ENCODE results near the gene GOLPH3.
A peak's percentile ranks its signal among the peaks of the same experiment; 100 is the strongest.
"Not testable (repeated sequence)": the region's sequence is repeated elsewhere in the genome, so short reads cannot be mapped to it uniquely, and the experiment has no call there.

Gene GOLPH3

DNA sequence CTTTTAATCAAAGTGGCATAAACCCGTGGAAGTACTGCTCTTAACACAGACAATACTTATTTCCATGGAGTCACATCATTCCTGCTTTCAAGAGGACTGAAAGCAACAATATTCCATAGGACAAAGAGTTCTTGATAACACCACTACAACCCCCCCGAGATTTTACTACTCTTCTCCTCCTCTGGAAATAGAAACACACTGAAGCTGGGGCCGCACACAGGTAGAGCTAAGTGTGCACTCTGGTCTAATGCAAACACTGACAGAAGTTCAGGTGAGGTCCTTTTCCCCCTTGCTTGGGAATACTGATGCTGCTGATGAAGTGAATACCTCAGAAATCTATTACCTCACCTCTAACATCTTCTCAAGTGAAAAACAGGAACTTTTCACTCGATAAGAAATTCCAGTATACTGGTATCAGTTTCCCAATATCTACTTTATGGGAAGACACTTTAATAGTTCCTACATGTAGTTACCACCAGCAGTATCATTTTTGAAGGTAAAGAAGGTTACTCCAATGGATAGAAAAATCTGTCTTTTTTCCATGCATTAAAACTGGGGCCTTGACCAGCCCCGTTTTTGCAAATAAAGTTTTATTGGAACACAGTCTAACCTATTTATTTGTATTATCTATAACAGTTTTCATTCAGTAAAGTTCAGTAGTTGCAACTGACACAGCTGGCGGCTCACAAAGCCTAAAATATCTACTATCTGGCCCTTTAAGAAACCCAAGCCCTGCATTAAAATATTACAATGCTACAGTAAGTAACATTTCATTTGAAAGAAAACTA, 50.0 kb downstream of the GOLPH3 start (continued):
- TF ChIP-seq, protein P1, sequence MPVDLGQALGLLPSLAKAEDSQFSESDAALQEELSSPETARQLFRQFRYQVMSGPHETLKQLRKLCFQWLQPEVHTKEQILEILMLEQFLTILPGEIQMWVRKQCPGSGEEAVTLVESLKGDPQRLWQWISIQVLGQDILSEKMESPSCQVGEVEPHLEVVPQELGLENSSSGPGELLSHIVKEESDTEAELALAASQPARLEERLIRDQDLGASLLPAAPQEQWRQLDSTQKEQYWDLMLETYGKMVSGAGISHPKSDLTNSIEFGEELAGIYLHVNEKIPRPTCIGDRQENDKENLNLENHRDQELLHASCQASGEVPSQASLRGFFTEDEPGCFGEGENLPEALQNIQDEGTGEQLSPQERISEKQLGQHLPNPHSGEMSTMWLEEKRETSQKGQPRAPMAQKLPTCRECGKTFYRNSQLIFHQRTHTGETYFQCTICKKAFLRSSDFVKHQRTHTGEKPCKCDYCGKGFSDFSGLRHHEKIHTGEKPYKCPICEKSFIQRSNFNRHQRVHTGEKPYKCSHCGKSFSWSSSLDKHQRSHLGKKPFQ (tag by site-specific recombination; IDR thresholded peaks at IDR 0.05), result no peak
- no peak for TF ChIP-seq ZNF776 (tag by site-specific recombination; IDR thresholded peaks at IDR 0.05; ENCODE audit: borderline replicate concordance)

DNA sequence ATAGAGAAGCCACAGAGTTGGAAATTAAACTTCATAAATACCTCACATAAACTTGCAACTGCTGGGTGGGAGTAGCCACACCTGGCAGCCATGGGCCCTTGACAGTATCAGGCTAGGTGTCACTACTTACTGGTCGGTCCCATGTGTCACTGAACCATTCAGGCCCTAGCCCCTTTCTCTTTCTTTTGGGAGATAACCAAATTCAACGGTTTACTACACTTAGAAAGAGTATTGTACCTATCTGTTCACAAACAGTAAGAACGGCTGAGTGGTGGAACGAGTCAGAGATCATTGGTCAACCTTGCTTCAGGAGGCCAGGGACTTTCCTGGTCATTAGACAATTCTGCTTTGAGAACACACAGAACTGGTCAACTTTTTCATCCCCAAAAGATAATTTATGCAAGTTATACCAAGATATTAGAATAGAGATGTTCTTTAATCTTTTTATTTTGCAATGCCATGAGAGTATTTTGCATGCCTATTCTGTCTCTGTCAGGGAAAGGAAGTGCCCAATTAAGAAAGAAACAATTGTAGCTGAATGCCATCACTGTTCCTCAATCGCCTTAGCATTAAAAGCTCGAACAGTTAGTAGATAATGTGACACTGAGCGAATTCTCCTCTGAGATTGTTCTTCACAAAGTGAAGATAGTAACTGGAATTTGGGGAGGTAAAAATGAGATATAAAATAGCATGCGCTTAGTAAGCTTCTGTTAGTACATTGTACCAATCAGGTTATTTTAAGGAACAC, 50.9 kb downstream of the GOLPH3 start:
- H3K9me3 ChIP-seq (ENCODE audit: control insufficient read depth, insufficient read depth, low read depth, low read length), result no peaks in the 10 kb centered on the region
- no peaks in the 10 kb centered on the region; the same call in 1 of the 2 replicates for H3K4me1 ChIP-seq (ENCODE audit: control insufficient read depth, insufficient read depth, low read length)
- no peak overlapping the region for H3K4me3 ChIP-seq (ENCODE audit: low read depth, low read length)
- ChIA-PET POLR2A (no interaction called here), CTCF (no interaction called here)
- H3K27ac ChIP-seq (ENCODE audit: extremely low read depth, low read depth, low read length), result no peak overlapping the region
- H3K36me3 ChIP-seq (ENCODE audit: control insufficient read depth in 2 of 2, insufficient read depth in 1 of 2, low read length in 2 of 2), result peaks cover 43 to 64% of the 10 kb centered on the region in 2 experiments
- no peak for TF ChIP-seq KLF10 (tag by site-specific recombination; IDR thresholded peaks at IDR 0.05)
- TF ChIP-seq ZNF510 (tag by site-specific recombination; IDR thresholded peaks at IDR 0.05; ENCODE audit: insufficient replicate concordance), result no peak
- TF ChIP-seq ZNF791 (tag by site-specific recombination; IDR thresholded peaks at IDR 0.05), result no peak
- TF ChIP-seq ZNF837 (tag by site-specific recombination; IDR thresholded peaks at IDR 0.05), result no peak
- no peak for TF ChIP-seq ZNF138 (tag by site-specific recombination; IDR thresholded peaks at IDR 0.05; ENCODE audit: borderline replicate concordance)
- TF ChIP-seq SP2 (tag by site-specific recombination; IDR thresholded peaks at IDR 0.05), result no peak

DNA sequence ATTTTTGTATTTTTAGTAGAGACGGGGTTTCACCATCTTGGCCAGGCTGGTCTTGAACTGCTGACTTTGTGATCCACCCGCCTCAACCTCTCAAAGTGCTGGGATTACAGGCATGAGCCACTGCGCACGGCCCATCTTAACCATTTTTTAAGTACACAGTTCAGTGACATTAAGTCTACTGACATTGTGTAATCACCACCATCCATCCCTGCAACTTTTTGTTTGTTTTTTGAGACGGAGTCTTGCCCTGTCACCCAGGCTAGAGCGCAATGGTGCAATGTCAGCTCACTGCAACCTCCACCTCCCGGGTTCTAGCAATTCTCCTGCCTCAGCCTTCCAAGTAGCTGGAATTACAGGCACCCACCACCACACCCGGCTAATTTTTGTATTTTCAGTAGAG, 55.2 kb downstream of the GOLPH3 start:
- POLR2A ChIA-PET; H3K4me1 ChIP-seq (ENCODE audit: control insufficient read depth, insufficient read depth, low read length); CTCF ChIA-PET; H3K4me3 ChIP-seq (ENCODE audit: low read depth, low read length); H3K9me3 ChIP-seq (ENCODE audit: control insufficient read depth, insufficient read depth, low read depth, low read length); H3K27ac ChIP-seq (ENCODE audit: extremely low read depth, low read depth, low read length): not testable (repeated sequence)
- H3K36me3 ChIP-seq (ENCODE audit: control insufficient read depth in 2 of 2, insufficient read depth in 1 of 2, low read length in 2 of 2), result peaks cover 46 to 49% of the 10 kb centered on the region in 2 experiments

DNA sequence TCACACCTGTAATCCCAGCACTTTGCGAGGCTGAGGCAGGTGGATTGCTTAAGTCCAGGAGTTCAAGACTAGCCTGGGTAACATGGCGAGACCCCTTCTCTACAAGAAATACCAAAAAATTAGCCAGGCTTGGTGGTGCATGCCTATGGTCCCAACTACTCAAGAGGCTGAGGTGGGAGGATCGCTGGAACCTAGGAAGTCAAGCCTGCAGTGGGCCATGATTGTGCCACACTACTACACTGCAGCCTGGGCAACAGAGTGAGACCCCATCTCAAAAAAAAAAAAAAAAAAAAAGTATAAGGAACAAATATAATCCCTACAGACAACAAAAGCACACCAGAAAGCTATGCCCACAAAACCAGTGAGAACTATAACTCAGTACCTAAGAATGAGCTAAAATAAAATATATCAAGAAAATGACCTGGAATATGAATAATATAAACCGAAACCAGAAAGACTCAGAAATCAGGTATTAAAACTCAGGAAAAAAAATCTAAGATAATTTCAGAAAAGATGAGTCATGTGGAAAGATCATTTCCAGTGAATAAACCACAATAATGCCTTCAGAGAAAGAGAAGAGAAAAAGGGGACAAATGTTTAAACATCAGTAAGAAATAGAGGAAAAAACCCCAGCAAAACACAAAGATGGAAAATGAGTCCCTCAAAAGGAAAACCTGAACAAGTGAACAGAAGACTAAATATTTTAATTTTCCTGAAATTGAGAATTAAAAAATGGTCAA, 57.4 kb downstream of the GOLPH3 start:
- no peak overlapping the region for H3K27ac ChIP-seq (ENCODE audit: extremely low read depth, low read depth, low read length)
- H3K36me3 ChIP-seq (ENCODE audit: control insufficient read depth in 2 of 2, insufficient read depth in 1 of 2, low read length in 2 of 2), result peaks cover 43 to 60% of the 10 kb centered on the region in 2 experiments
- ChIA-PET POLR2A (interaction anchor here (0.5 kb wide), 1 partner anchor 83 kb away, joined by 3 read pairs; no protein-coding TSS in a partner anchor), CTCF (interaction anchor here (0.5 to 0.7 kb wide), 3 partner anchors 21 to 280 kb away, joined by 3 to 5 read pairs (median 3); no protein-coding TSS in a partner anchor)
- H3K4me3 ChIP-seq (ENCODE audit: low read depth, low read length), result no peak overlapping the region
- no peaks in the 10 kb centered on the region for H3K4me1 ChIP-seq (ENCODE audit: control insufficient read depth, insufficient read depth, low read length)
- H3K9me3 ChIP-seq (ENCODE audit: control insufficient read depth, insufficient read depth, low read depth, low read length), result no peaks in the 10 kb centered on the region
- TF ChIP-seq ZBTB8A (tag by site-specific recombination; IDR thresholded peaks at IDR 0.05) (no peak), ZNF121 (tag by site-specific recombination; IDR thresholded peaks at IDR 0.05) (peak; percentile 95)

DNA sequence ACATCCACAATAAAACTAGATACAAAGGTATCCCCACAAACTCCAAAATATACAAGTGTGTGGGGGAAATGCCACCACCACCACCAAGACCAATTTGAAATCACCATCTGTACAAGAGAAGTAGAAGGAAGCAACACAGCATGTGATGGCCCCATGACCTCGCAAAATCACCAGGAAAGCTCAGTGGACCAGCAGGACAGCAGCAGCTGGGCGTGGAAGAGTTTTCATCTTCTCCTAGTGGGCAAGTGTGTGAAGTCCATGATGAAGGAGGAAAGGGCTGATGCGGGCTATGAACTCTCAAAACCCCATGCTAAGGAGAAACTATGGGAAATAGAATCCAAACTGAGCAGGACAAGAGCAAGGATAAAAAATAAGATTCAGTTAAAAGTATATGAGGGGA, 58.1 kb downstream of the GOLPH3 start:
- Histone ChIP-seq H3K4me1 (ENCODE audit: control insufficient read depth, insufficient read depth, low read length) (no peaks in the 10 kb centered on the region), H3K27ac (ENCODE audit: extremely low read depth, low read depth, low read length) (no peak overlapping the region), H3K9me3 (ENCODE audit: control insufficient read depth, insufficient read depth, low read depth, low read length) (no peaks in the 10 kb centered on the region), H3K4me3 (ENCODE audit: low read depth, low read length) (no peak overlapping the region), H3K36me3 (ENCODE audit: control insufficient read depth in 2 of 2, insufficient read depth in 1 of 2, low read length in 2 of 2) (peaks cover 42 to 55% of the 10 kb centered on the region in 2 experiments)
- TF ChIP-seq ZIC2 (tag by site-specific recombination; IDR thresholded peaks at IDR 0.05) (peak; percentile 98), SP2 (tag by site-specific recombination; IDR thresholded peaks at IDR 0.05) (no peak)
- ChIA-PET CTCF (interaction anchor here (0.7 to 1.6 kb wide), 3 partner anchors 23 to 165 kb away, joined by 3 to 11 read pairs (median 4); no protein-coding TSS in a partner anchor), POLR2A (no interaction called here)
